CD4-positive, alpha-beta T cell (primary cell): Measurements from ENCODE around the gene ABHD10. TPM values are rescaled to one million over a fixed set of nuclear protein-coding genes. Genes with fewer than 3 reads are reported as not detected.

Source experiments
- ATAC-seq: fragments of 200-7000 bp; cut with Tn5 transposase; one replicate; pipeline ENCODE4 v1.10.0; 2022; ENCODE audit warnings: mild to moderate bottlenecking; ENCODE audit not compliant: poor library complexity
- CTCF ChIA-PET: fragments of 350-600 bp; sonication (Branson Sonifier 250); formaldehyde crosslinking; loops from one replicate; lab custom pipeline; 2021; ENCODE audit warnings: antibody characterized with exemption, inconsistent platforms; lab: Charles Lee
- POLR2A ChIA-PET: fragments of 350-600 bp; sonication (Branson Sonifier 250); formaldehyde crosslinking; loops from one replicate; lab custom pipeline; 2021; ENCODE audit warnings: antibody characterized with exemption, inconsistent platforms; lab: Charles Lee
- DNase-seq, 14 experiments: peaks; one replicate each; pipeline ENCODE4 v3.0.0-alpha.2; 2013 to 2020; ENCODE audit warnings: mixed read lengths in 2 of 14
- H3K27ac ChIP-seq, 2 donors: one replicate each; pipeline versions ENCODE4 v1.5.1 to v1.7.0; 2013; ENCODE audit warnings: low read length in 2 of 2, low read depth in 1 of 2, mild to moderate bottlenecking in 1 of 2
- H3K27me3 ChIP-seq, 2 experiments: 1 replicate in 1 of 2; 2 replicates in 1 of 2; pipeline versions ENCODE4 v1.6.1 to v1.7.0; 2013; ENCODE audit warnings: low read length in 2 of 2, control low read depth in 1 of 2, mild to moderate bottlenecking in 1 of 2, moderate library complexity in 1 of 2; ENCODE audit not compliant: insufficient read depth in 2 of 2, control insufficient read depth in 1 of 2
- H3K36me3 ChIP-seq: one replicate; pipeline ENCODE4 v1.6.1; 2013; ENCODE audit warnings: low read length, control low read depth; ENCODE audit not compliant: insufficient read depth
- H3K4me1 ChIP-seq: one replicate; pipeline ENCODE4 v1.6.1; 2013; ENCODE audit warnings: low read length, control low read depth; ENCODE audit not compliant: insufficient read depth
- H3K4me3 ChIP-seq: one replicate; pipeline ENCODE4 v1.5.1; 2013; ENCODE audit warnings: mild to moderate bottlenecking, low read length, moderate library complexity
- H3K9me3 ChIP-seq, 2 experiments: 1 replicate in 1 of 2; 2 replicates in 1 of 2; pipeline versions ENCODE4 v1.6.1 to v1.7.0; 2013; ENCODE audit warnings: low read length in 2 of 2, mild to moderate bottlenecking in 2 of 2, control low read depth in 1 of 2, moderate library complexity in 1 of 2; ENCODE audit not compliant: control insufficient read depth in 1 of 2, insufficient read depth in 1 of 2
- H3K27ac Mint-ChIP-seq: one replicate; pipeline ENCODE4 v1.8.0; 2020; ENCODE audit warnings: mixed read lengths
- H3K27me3 Mint-ChIP-seq: one replicate; pipeline ENCODE4 v1.8.0; 2021; ENCODE audit warnings: mixed read lengths
- H3K36me3 Mint-ChIP-seq: one replicate; pipeline ENCODE4 v1.8.0; 2021; ENCODE audit warnings: low read depth, mixed read lengths
- H3K4me1 Mint-ChIP-seq: one replicate; pipeline ENCODE4 v1.8.0; 2021; ENCODE audit warnings: low read depth, mixed read lengths
- H3K4me3 Mint-ChIP-seq: one replicate; pipeline ENCODE4 v1.8.0; 2020; ENCODE audit warnings: mild to moderate bottlenecking, mixed read lengths
- H3K9me3 Mint-ChIP-seq: one replicate; pipeline ENCODE4 v1.8.0; 2020; ENCODE audit warnings: mixed read lengths
- CTCF ChIP-seq: fragments of 200-600 bp; IDR thresholded peaks from one replicate; pipeline ENCODE4 v1.8.0; 2022; ENCODE audit warnings: antibody characterized with exemption, mild to moderate bottlenecking
- intact Hi-C, 2 experiments: fragments of 100-400 bp; cut with DNase I in 1 of 2; cut with micrococcal nuclease in 1 of 2; formaldehyde crosslinking; loops; one replicate each; pipeline versions ENCODE4 v1.15.1 to v1.9.0; 2023 to 2025; cut with DNase I, micrococcal nuclease
- total RNA-seq, 174 experiments: library from RNA in 2 of 174; stranded (reverse) in 2 of 174; gene quantifications; one replicate each; pipeline ENCODE4 v1.2.3 and lab custom pipeline; 2021 to 2026

Gene ABHD10
- total RNA-seq, 2 experiments from 2014 or later, result 28.2 to 32.5 TPM

GRCh38 chr3:112004669-112005068 lies 25.8 kb downstream of the ABHD10 start:
- H3K27ac ChIP-seq, result no peak overlapping the region
- H3K27me3 ChIP-seq, result no peaks in the 10 kb centered on the region
- H3K36me3 ChIP-seq, result no peaks in the 10 kb centered on the region
- Mint-ChIP-seq H3K4me3 (no peak overlapping the region), H3K4me1 (peaks cover 36% of the 10 kb centered on the region), H3K27ac (no peak overlapping the region), H3K27me3 (no peaks in the 10 kb centered on the region), H3K9me3 (no peaks in the 10 kb centered on the region), H3K36me3 (no peaks in the 10 kb centered on the region)
- H3K9me3 ChIP-seq, result no peaks in the 10 kb centered on the region
- intact Hi-C loops, result no loop called here
- no peak for DNase-seq
- ChIA-PET CTCF (interaction anchor here (3.4 kb wide), 1 partner anchor 9 kb away, joined by 16 read pairs; no protein-coding TSS in a partner anchor), POLR2A (interaction anchor here (0.6 to 4.5 kb wide), 2 partner anchors 17 to 26 kb away, joined by 3 to 19 read pairs; partner anchors contain the start of gene ABHD10)
- no peak for TF ChIP-seq CTCF
- no peak for ATAC-seq
- H3K4me3 ChIP-seq, result no peak overlapping the region
- H3K4me1 ChIP-seq, result peaks cover 17% of the 10 kb centered on the region

GRCh38 chr3:112005091-112005672 lies 26.4 kb downstream of the ABHD10 start:
- Mint-ChIP-seq H3K36me3 (no peaks in the 10 kb centered on the region), H3K9me3 (no peaks in the 10 kb centered on the region), H3K27ac (no peak overlapping the region), H3K4me1 (peaks cover 36% of the 10 kb centered on the region), H3K4me3 (no peak overlapping the region), H3K27me3 (no peaks in the 10 kb centered on the region)
- H3K36me3 ChIP-seq, result no peaks in the 10 kb centered on the region
- intact Hi-C loops, result no loop called here
- ChIA-PET CTCF (interaction anchor here (3.4 kb wide), 1 partner anchor 8 kb away, joined by 16 read pairs; no protein-coding TSS in a partner anchor), POLR2A (no interaction called here)
- peaks cover 17% of the 10 kb centered on the region for H3K4me1 ChIP-seq
- no peak overlapping the region for H3K4me3 ChIP-seq
- no peaks in the 10 kb centered on the region for H3K27me3 ChIP-seq
- DNase-seq (no peak), ATAC-seq (no peak)
- TF ChIP-seq CTCF, result no peak
- H3K27ac ChIP-seq, result no peak overlapping the region
- H3K9me3 ChIP-seq, result no peaks in the 10 kb centered on the region

GRCh38 chr3:112007633-112008032 lies 28.8 kb downstream of the ABHD10 start:
- H3K27ac ChIP-seq, result no peak overlapping the region
- H3K4me3 Mint-ChIP-seq, result no peak overlapping the region
- no peaks in the 10 kb centered on the region for H3K36me3 Mint-ChIP-seq
- no peak overlapping the region for H3K27ac Mint-ChIP-seq
- CTCF ChIA-PET, result interaction anchor here (2.0 kb wide), 1 partner anchor 9 kb away, joined by 4 read pairs; the partner anchor contains the start of gene TAGLN3
- H3K27me3 ChIP-seq, result no peaks in the 10 kb centered on the region
- TF ChIP-seq CTCF, result no peak
- ATAC-seq (no peak), DNase-seq (no peak)
- no peaks in the 10 kb centered on the region for H3K36me3 ChIP-seq
- POLR2A ChIA-PET, result interaction anchor here (2.5 kb wide), 1 partner anchor 19 kb away, joined by 6 read pairs; no protein-coding TSS in a partner anchor
- peaks cover 12% of the 10 kb centered on the region for H3K4me1 ChIP-seq
- H3K27me3 Mint-ChIP-seq, result no peaks in the 10 kb centered on the region
- no peak overlapping the region for H3K4me3 ChIP-seq
- intact Hi-C loops, result no loop called here
- no peaks in the 10 kb centered on the region for H3K9me3 Mint-ChIP-seq
- no peaks in the 10 kb centered on the region for H3K9me3 ChIP-seq
- peaks cover 18% of the 10 kb centered on the region for H3K4me1 Mint-ChIP-seq
